ENCODE data around the gene EHD2. TPM values are rescaled to one million over a fixed set of nuclear protein-coding genes. Genes with fewer than 3 reads are reported as not detected.

EHD2 gene
- total RNA-seq, 3 donors from 2014 or later: 0.26 to 0.66 (median 0.43) TPM

DNA sequence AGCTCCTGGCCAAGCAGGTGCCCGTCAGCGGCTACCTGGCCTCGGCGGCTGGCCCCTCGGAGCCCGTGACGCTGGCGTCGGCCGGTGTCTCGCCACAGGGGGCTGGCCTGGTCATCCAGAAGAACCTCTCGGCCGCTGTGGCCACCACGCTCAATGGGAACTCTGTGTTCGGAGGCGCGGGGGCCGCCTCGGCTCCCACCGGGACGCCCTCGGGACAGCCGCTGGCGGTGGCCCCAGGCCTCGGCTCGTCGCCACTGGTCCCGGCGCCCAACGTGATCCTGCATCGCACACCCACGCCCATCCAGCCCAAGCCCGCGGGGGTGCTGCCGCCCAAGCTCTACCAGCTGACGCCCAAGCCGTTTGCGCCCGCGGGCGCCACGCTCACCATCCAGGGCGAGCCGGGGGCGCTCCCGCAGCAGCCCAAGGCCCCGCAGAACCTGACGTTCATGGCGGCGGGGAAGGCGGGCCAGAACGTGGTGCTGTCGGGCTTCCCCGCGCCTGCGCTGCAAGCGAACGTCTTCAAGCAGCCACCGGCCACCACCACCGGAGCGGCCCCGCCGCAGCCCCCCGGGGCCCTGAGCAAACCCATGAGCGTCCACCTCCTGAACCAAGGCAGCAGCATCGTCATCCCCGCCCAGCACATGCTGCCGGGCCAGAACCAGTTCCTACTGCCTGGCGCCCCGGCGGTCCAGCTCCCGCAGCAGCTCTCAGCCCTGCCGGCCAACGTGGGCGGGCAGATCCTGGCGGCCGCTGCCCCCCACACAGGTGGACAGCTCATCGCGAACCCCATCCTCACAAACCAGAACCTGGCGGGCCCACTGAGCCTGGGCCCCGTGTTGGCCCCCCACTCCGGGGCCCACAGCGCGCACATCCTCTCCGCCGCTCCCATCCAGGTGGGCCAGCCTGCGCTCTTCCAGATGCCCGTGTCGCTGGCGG lies 33.0 kb upstream of the EHD2 start:
- H3K36me3 Mint-ChIP-seq (ENCODE audit: insufficient read depth): peaks cover 16% of the 10 kb centered on the region
- ATAC-seq (no peak), DNase-seq (no peak)
- no peaks in the 10 kb centered on the region for H3K27me3 Mint-ChIP-seq (ENCODE audit: low read depth)
- H3K9me3 Mint-ChIP-seq: no peaks in the 10 kb centered on the region
- no peaks in the 10 kb centered on the region for H3K4me1 Mint-ChIP-seq (ENCODE audit: low read depth)
- no peak overlapping the region for H3K4me3 Mint-ChIP-seq

DNA sequence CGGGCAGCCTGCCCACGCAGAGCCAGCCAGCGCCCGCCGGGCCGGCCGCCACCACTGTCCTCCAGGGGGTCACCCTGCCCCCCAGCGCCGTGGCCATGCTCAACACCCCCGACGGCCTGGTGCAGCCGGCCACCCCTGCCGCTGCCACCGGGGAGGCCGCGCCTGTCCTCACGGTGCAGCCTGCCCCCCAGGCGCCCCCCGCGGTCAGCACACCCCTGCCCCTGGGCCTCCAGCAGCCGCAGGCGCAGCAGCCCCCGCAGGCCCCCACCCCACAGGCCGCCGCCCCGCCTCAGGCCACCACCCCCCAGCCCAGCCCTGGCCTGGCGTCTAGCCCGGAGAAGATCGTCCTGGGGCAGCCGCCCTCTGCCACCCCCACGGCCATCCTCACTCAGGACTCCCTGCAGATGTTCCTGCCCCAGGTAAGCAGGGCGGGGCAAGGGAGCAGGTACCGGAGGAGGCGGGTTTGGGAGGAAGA lies 32.3 kb upstream of the EHD2 start:
- Mint-ChIP-seq H3K4me1 (ENCODE audit: low read depth) (no peaks in the 10 kb centered on the region), H3K27me3 (ENCODE audit: low read depth) (no peaks in the 10 kb centered on the region), H3K36me3 (ENCODE audit: insufficient read depth) (peaks cover 19% of the 10 kb centered on the region), H3K4me3 (no peak overlapping the region), H3K9me3 (no peaks in the 10 kb centered on the region)
- ATAC-seq (no peak), DNase-seq (no peak)

DNA sequence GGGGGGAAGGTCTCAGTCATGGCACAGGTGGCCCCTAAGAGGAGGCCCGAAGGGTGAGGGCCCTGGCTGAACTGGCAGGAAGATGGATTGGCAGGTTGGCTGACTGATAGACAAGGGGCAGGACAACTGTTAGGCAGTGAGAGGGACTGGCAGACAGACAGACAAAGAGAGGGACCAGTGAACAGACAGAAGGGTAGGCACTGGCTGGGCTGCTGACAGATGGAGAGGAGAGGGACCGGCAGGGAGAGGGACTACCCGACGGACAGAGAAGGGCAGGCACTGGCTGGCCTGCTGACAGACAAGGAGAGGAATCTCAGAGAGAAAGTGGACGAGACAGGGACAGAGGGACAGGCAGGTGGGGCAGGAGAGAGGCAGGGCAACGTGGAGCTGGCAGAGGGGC lies 31.8 kb upstream of the EHD2 start:
- H3K4me3 Mint-ChIP-seq: no peak overlapping the region
- H3K36me3 Mint-ChIP-seq (ENCODE audit: insufficient read depth): peaks cover 19% of the 10 kb centered on the region
- no peaks in the 10 kb centered on the region for H3K9me3 Mint-ChIP-seq
- H3K27me3 Mint-ChIP-seq (ENCODE audit: low read depth): no peaks in the 10 kb centered on the region
- ATAC-seq: no peak
- no peaks in the 10 kb centered on the region for H3K4me1 Mint-ChIP-seq (ENCODE audit: low read depth)
- DNase-seq: no peak

DNA sequence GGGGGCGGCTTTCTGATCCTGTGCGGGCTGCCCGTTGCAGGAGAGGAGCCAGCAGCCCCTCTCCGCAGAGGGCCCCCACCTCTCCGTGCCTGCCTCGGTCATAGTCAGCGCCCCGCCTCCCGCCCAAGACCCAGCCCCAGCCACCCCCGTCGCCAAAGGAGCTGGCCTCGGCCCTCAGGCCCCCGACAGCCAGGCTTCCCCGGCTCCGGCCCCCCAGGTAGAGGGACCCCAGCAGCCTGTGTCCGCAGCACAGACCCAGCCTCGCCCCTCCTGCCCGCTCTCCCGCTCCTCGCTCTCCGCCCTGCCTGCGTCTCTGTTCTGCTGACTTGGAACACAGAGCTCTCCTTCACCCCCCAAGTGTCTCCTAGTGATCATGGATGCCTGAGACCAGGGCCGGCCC lies 31.3 kb upstream of the EHD2 start:
- no peak for ATAC-seq
- no peak overlapping the region for H3K4me3 Mint-ChIP-seq

DNA sequence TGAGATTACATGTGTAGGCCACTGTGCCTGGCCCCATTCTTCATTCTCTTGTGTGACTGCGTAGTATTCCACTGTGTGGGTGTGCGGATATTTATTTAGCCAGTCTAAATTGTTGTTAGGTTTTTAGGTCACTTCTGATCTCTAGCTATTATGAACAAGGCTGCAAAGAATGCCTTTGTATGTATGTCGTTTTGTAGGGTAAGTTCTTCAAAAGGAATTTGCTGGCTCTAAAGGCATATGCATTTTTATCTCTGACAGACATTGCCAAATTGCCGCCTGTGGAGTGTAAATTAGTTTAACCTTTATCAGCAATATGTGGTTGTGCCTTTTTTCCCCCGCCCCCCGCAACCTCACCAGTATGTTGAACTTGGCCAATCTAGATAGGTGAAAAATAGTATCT lies 30.3 kb upstream of the EHD2 start:
- DNase-seq: no peak
- H3K9me3 Mint-ChIP-seq: no peaks in the 10 kb centered on the region
- no peaks in the 10 kb centered on the region for H3K27me3 Mint-ChIP-seq (ENCODE audit: low read depth)
- peaks cover 15% of the 10 kb centered on the region for H3K36me3 Mint-ChIP-seq (ENCODE audit: insufficient read depth)
- no peaks in the 10 kb centered on the region for H3K4me1 Mint-ChIP-seq (ENCODE audit: low read depth)
- no peak for ATAC-seq
- H3K4me3 Mint-ChIP-seq: no peak overlapping the region

More for the DNA sequence above, 31.3 kb upstream of the EHD2 start:
- H3K27me3 Mint-ChIP-seq (ENCODE audit: low read depth): no peaks in the 10 kb centered on the region
- peaks cover 17% of the 10 kb centered on the region for H3K36me3 Mint-ChIP-seq (ENCODE audit: insufficient read depth)
- no peaks in the 10 kb centered on the region for H3K4me1 Mint-ChIP-seq (ENCODE audit: low read depth)
- DNase-seq: no peak
- no peaks in the 10 kb centered on the region for H3K9me3 Mint-ChIP-seq

DNA sequence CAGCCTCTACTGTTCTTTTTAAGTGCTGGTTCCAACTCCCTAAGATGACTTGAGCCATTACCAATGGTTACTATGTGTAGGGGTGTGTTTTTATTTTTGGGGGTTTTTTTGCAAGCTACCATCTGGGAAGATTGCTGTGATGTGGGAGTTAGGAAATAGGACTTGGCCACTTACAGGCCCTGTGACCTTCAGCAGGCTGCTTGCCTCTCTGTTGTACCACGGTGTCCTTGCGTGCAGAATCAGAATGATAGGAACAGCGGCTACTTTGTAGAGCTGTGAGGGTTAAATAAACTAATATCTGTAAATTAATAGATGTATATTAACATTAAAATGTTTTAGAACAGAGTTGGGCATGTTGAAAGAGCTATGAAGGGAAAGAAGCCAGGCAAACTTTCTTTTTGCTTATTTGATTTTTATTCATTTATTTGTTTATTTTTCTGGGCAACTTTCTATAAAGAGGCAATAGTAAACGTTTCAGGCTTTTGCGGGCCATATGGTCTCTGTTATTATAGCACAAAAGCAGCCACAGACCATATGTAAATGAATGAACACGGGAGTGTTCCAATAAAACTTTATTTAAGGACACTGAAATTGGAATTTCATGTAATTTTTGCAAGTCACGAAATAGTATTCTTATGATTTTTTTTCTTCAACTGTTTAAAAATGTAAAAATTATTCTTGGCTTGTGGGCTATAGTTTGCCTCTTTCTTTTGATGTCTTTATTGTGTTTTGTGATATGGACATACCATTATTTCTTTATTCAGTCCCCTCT lies 26.4 kb upstream of the EHD2 start:
- H3K4me1 Mint-ChIP-seq (ENCODE audit: low read depth): no peaks in the 10 kb centered on the region
- DNase-seq (no peak), ATAC-seq (no peak)
- H3K27me3 Mint-ChIP-seq (ENCODE audit: low read depth): no peaks in the 10 kb centered on the region
- no peak overlapping the region for H3K4me3 Mint-ChIP-seq
- peaks cover 18% of the 10 kb centered on the region for H3K36me3 Mint-ChIP-seq (ENCODE audit: insufficient read depth)
- no peaks in the 10 kb centered on the region for H3K9me3 Mint-ChIP-seq

DNA sequence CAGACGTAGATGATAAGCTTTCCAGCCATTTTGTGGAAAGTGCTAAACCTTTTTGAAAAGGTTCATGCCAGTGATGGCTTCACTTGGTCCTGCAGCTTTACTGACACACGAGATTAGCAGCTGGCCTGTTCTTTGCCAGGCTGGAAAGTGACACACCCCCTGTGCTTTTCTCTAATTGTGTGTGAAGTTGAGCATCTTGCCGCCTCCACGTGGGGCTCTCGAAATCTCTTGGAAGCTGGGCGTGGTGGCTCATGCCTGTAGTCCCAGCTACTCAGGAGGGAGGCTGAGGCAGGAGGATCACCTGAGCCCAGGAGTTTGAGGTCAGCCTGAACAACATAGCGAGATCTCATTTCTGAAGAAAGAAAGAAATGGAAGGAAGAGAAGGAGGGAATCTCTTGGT lies 25.3 kb upstream of the EHD2 start:
- peaks cover 15% of the 10 kb centered on the region for H3K36me3 Mint-ChIP-seq (ENCODE audit: insufficient read depth)
- DNase-seq: no peak
- H3K27me3 Mint-ChIP-seq (ENCODE audit: low read depth): no peaks in the 10 kb centered on the region
- no peaks in the 10 kb centered on the region for H3K9me3 Mint-ChIP-seq
- H3K4me1 Mint-ChIP-seq (ENCODE audit: low read depth): no peaks in the 10 kb centered on the region
- no peak for ATAC-seq
- H3K4me3 Mint-ChIP-seq: no peak overlapping the region

DNA sequence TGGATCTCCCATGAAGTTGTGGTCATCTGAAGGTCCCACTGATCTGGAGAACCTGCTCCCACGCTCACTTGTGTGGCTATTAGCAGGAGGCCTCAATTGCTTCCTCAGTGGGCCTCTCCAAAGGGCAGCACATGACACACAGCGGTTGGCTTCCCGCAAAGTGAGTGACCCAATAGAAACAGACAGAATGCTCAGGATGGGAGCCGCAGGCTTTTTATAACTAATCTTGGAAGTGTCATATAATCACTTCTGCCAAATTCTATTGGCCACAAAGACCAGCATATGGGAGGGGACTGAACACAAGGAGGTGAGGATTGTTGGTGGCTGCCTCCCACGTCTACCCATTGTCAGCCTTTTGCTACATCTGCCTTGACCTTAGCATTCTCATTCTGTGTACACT lies 22.1 kb upstream of the EHD2 start:
- ATAC-seq (no peak), DNase-seq (no peak)
- Mint-ChIP-seq H3K4me3 (no peak overlapping the region), H3K9me3 (no peaks in the 10 kb centered on the region), H3K4me1 (ENCODE audit: low read depth) (no peaks in the 10 kb centered on the region), H3K36me3 (ENCODE audit: insufficient read depth) (peaks cover 13% of the 10 kb centered on the region), H3K27me3 (ENCODE audit: low read depth) (no peaks in the 10 kb centered on the region)

DNA sequence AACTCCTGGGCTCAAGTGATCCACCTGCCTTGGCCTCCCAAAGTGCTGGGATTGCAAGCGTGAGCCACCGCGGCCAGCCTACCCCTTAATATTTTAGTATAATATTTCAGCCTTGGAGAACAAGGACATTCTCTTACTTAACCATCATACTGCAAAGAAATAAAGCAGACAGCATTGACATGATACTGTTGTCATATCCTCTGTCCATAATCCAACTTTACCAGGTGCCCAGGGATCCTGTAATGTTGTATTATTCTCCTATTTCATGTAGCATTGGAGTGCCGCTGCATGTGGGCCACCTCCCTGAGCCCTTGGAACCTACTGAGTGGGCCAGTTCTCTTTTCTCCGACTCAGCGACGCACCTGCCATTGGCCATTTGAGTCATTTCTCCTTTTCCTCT lies 21.4 kb upstream of the EHD2 start:
- Mint-ChIP-seq H3K27me3 (ENCODE audit: low read depth) (no peaks in the 10 kb centered on the region), H3K9me3 (no peaks in the 10 kb centered on the region)
- DNase-seq: no peak

DNA sequence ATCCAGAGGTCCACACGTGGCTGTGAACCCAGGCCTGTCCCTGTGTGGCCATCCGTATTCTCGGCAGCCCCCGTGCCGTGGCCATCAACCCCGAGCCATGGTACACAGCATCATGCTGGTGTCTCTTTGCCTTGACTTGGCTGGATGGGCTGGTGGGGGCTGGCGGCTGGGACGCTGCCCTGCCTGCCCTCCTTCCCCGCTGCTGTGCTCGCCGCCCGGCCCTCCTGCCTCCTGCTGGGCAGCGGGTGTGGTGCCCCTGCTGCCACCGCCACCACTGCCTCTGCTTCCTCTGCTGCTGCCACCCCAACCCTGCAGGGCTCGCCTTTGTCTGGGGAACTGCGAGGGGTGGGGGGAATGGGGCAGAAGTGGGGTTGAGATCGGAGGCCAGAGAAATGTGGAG lies 19.7 kb upstream of the EHD2 start:
- H3K36me3 Mint-ChIP-seq (ENCODE audit: insufficient read depth): peaks cover 9% of the 10 kb centered on the region
- no peaks in the 10 kb centered on the region for H3K27me3 Mint-ChIP-seq (ENCODE audit: low read depth)
- H3K4me1 Mint-ChIP-seq (ENCODE audit: low read depth): no peaks in the 10 kb centered on the region
- no peak overlapping the region for H3K4me3 Mint-ChIP-seq
- DNase-seq: no peak
- H3K9me3 Mint-ChIP-seq: no peaks in the 10 kb centered on the region
- no peak for ATAC-seq

More for the DNA sequence above, 21.4 kb upstream of the EHD2 start:
- ATAC-seq: no peak
- Mint-ChIP-seq H3K4me1 (ENCODE audit: low read depth) (no peaks in the 10 kb centered on the region), H3K4me3 (no peak overlapping the region), H3K36me3 (ENCODE audit: insufficient read depth) (peaks cover 11% of the 10 kb centered on the region)

DNA sequence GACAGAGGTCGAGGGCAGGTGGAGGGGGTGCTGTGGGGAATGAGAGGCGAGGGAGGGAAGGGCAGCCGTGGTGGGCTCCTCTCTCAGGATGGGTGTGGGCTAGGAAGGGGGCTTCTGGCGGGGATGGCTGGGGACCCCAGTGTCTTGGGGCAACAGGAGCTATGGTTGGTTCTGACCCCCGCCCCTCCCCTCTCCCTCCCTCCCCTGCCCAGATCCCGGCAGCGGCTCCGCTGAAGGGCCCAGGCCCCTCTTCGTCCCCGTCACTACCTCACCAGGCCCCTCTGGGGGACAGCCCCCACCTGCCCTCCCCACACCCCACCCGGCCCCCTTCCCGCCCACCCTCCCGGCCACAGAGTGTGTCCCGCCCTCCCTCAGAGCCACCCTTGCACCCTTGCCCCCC lies 19.3 kb upstream of the EHD2 start:
- H3K27me3 Mint-ChIP-seq (ENCODE audit: low read depth): no peaks in the 10 kb centered on the region

DNA sequence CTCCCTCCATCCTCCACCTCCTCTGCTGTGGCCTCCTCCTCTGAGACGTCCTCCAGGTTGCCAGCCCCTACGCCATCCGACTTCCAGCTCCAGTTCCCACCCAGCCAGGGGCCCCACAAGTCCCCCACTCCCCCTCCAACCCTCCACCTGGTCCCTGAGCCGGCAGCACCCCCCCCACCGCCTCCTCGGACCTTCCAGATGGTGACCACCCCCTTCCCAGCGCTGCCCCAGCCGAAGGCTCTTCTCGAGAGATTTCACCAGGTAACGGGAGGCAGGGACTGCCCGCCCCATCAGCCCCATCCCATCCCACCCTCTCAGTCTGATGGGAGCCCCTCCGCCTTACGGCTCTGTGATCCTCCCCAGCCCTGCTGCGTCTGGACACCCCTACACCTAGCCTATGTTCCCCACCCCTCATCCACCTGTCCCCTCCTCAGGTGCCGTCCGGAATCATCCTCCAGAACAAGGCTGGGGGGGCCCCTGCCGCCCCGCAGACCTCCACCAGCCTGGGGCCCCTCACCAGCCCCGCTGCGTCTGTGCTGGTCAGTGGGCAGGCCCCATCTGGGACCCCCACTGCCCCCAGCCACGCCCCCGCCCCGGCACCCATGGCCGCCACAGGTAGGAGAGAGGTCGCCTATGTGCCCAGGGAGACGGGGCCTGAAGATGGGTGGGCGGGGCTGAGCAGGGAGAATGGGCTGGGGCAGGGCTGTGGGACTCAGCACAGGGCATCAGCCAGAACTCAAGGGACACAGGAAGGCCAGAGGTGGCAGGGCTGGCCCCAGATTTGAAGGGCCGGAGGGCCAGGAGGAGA lies 18.6 kb upstream of the EHD2 start:
- Mint-ChIP-seq H3K4me1 (ENCODE audit: low read depth) (no peaks in the 10 kb centered on the region), H3K27me3 (ENCODE audit: low read depth) (no peaks in the 10 kb centered on the region), H3K4me3 (no peak overlapping the region), H3K9me3 (no peaks in the 10 kb centered on the region), H3K36me3 (ENCODE audit: insufficient read depth) (peaks cover 9% of the 10 kb centered on the region)
- no peak for DNase-seq
- ATAC-seq: no peak

More for the DNA sequence above, 19.3 kb upstream of the EHD2 start:
- ATAC-seq (no peak), DNase-seq (no peak)
- Mint-ChIP-seq H3K4me1 (ENCODE audit: low read depth) (no peaks in the 10 kb centered on the region), H3K9me3 (no peaks in the 10 kb centered on the region), H3K36me3 (ENCODE audit: insufficient read depth) (peaks cover 9% of the 10 kb centered on the region), H3K4me3 (no peak overlapping the region)

DNA sequence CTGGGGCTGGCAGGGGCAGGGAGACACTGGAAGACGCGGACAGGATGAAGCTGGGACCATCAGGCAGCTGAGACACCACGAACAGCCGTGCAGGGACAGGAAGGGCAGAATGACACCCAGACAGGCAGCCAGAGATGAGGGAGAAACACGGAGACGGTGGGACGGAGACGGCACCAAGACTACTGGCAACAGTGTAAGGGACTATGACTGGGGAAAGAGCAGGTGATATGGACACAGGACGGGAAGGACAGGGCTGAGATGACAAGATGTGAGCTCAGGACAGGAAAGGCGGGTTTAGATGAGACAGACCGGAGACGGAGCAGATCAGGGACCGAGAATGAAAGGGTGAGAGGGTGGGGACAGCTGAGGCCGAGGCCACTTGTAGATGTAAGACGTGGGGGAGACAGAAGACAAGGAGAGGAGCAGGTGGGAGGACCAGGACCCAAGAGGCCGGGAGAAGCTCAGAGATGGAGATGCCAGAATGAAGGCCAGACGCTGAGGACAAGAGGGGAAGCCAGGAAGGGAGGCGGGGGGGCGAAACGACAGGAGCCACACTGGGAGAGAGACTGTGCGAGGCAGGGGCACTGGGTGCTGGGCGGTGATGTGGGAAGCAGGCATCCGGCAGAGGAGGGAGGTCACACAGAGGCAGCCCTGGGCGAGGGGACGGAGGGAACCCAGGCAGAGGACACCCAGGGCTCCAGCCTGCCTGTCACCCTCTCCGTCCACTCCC lies 17.5 kb upstream of the EHD2 start:
- DNase-seq: no peak
- Mint-ChIP-seq H3K36me3 (ENCODE audit: insufficient read depth) (peaks cover 15% of the 10 kb centered on the region), H3K4me3 (no peak overlapping the region), H3K27me3 (ENCODE audit: low read depth) (no peaks in the 10 kb centered on the region), H3K4me1 (ENCODE audit: low read depth) (no peaks in the 10 kb centered on the region), H3K9me3 (no peaks in the 10 kb centered on the region)
- ATAC-seq: no peak

DNA sequence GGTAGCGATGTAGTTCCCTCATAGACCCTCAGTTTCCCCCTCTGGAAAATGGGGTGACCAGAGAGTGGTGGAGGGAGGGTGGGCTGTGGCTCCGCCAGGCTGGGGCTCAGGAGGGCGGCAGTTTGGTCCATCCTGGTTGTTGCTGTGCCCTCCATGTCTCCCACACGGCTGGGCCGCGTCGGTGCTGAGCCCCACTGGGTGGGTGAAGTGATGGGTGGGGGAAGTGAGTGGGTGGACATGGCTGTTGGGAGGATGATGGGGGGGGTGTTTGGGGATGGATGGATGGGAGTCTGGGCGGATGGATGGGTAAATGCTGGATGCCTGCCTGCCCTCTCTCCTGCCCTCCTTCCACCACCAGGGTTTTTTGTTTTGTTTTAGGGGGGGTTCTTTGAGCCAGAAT lies 16.6 kb upstream of the EHD2 start:
- DNase-seq (no peak), ATAC-seq (no peak)
- Mint-ChIP-seq H3K9me3 (no peaks in the 10 kb centered on the region), H3K27me3 (ENCODE audit: low read depth) (no peaks in the 10 kb centered on the region), H3K4me3 (no peak overlapping the region), H3K36me3 (ENCODE audit: insufficient read depth) (peaks cover 11% of the 10 kb centered on the region), H3K4me1 (ENCODE audit: low read depth) (no peaks in the 10 kb centered on the region)

Measured in activated T-cell treated with anti-CD3 and anti-CD28 coated beads, Interleukin-2, amount 50 U/mL, for 4 hours (primary cell).